ENCODE measurements around the gene NLRC4.

GRCh38 chr2:32310577-32310976, 45.9 kb upstream of the NLRC4 start:
- no peak for TF ChIP-seq CREB1 (IDR thresholded peaks at IDR 0.05; ENCODE audit: low read depth)
- no peak for TF ChIP-seq REST (IDR thresholded peaks at IDR 0.05; ENCODE audit: low read depth)
- TF ChIP-seq EP300 (IDR thresholded peaks at IDR 0.05; ENCODE audit: borderline replicate concordance): no peak
- no peak for TF ChIP-seq NFIC (IDR thresholded peaks at IDR 0.05)
- TF ChIP-seq RAD21 (IDR thresholded peaks at IDR 0.05; ENCODE audit: low read depth): no peak
- TF ChIP-seq CEBPB (IDR thresholded peaks at IDR 0.05): no peak
- TF ChIP-seq YY1 (IDR thresholded peaks at IDR 0.05; ENCODE audit: low read depth): no peak
- no peak for TF ChIP-seq TEAD4 (IDR thresholded peaks at IDR 0.05)
- TF ChIP-seq, protein P1, sequence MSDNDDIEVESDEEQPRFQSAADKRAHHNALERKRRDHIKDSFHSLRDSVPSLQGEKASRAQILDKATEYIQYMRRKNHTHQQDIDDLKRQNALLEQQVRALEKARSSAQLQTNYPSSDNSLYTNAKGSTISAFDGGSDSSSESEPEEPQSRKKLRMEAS (IDR thresholded peaks at IDR 0.05): no peak
- no peak for TF ChIP-seq ZBTB7A (IDR thresholded peaks at IDR 0.05; ENCODE audit: low read depth)
- TF ChIP-seq USF1 (IDR thresholded peaks at IDR 0.05): no peak
